ENCODE data around the gene LRP5. TPM values are rescaled to one million over a fixed set of nuclear protein-coding genes. Genes with fewer than 3 reads are reported as not detected.
"Not testable (repeated sequence)": the region's sequence is repeated elsewhere in the genome, so short reads cannot be mapped to it uniquely, and the experiment has no call there.

The LRP5 gene
- total RNA-seq, 2 donors from 2014 or later: 34.6 to 60.9 TPM

GRCh38 chr11:68449951-68450350 is 137.6 kb downstream of the LRP5 start:
- no peak overlapping the region for H3K4me3 ChIP-seq
- no peaks in the 10 kb centered on the region for H3K9me3 ChIP-seq
- H3K36me3 ChIP-seq: peaks cover 7% of the 10 kb centered on the region
- DNase-seq (ENCODE audit: low spot score): no peak
- no peak for TF ChIP-seq CTCF (IDR thresholded peaks at IDR 0.05)
- no peaks in the 10 kb centered on the region for H3K4me1 ChIP-seq
- no peak overlapping the region for H3K27ac ChIP-seq
- no peaks in the 10 kb centered on the region for H3K27me3 ChIP-seq

DNA sequence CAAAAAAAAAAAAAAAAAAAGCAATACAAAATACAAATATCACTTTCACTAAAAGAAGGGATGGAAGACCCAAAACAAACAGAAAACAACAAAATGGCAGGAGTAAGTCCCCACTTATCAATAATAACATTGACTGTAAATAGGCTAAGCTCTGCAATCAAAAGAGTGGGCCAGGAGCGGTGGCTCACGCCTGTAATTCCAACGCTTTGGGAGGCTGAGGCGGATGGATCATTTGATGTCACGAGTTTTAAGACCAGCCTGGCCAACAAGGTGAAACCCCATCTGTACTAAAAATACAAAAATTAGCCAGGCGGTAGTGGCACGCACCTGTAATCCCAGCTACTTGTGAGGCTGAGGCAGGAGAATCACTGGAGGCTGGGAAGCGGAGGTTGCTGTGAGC is 138.3 kb downstream of the LRP5 start:
- Histone ChIP-seq H3K27ac (no peak overlapping the region), H3K4me3 (no peak overlapping the region), H3K36me3 (peaks cover 7% of the 10 kb centered on the region), H3K4me1 (no peaks in the 10 kb centered on the region), H3K9me3 (no peaks in the 10 kb centered on the region), H3K27me3 (no peaks in the 10 kb centered on the region)
- no peak for DNase-seq (ENCODE audit: low spot score)
- TF ChIP-seq CTCF (IDR thresholded peaks at IDR 0.05): no peak

- no peak for DNase-seq (ENCODE audit: low spot score)
- no peak for TF ChIP-seq CTCF (IDR thresholded peaks at IDR 0.05)
- H3K27me3 ChIP-seq: no peaks in the 10 kb centered on the region
- peaks cover 0 to 3% of the 10 kb centered on the region in 2 donors for H3K4me1 ChIP-seq
- H3K9me3 ChIP-seq: no peaks in the 10 kb centered on the region
- H3K27ac ChIP-seq: no peak overlapping the region
- no peaks in the 10 kb centered on the region for H3K36me3 ChIP-seq
- H3K4me3 ChIP-seq: no peak overlapping the region
These were observed 142.4 kb downstream of the LRP5 start for GRCh38 chr11:68454767-68455166.

GRCh38 chr11:68455485-68455884 is 143.1 kb downstream of the LRP5 start:
- Histone ChIP-seq H3K27ac (no peak overlapping the region), H3K27me3 (no peaks in the 10 kb centered on the region), H3K4me1 (peaks cover 0 to 6% of the 10 kb centered on the region in 2 donors), H3K36me3 (no peaks in the 10 kb centered on the region), H3K4me3 (no peak overlapping the region), H3K9me3 (no peaks in the 10 kb centered on the region)
- no peak for DNase-seq (ENCODE audit: low spot score)
- no peak for TF ChIP-seq CTCF (IDR thresholded peaks at IDR 0.05)

DNA sequence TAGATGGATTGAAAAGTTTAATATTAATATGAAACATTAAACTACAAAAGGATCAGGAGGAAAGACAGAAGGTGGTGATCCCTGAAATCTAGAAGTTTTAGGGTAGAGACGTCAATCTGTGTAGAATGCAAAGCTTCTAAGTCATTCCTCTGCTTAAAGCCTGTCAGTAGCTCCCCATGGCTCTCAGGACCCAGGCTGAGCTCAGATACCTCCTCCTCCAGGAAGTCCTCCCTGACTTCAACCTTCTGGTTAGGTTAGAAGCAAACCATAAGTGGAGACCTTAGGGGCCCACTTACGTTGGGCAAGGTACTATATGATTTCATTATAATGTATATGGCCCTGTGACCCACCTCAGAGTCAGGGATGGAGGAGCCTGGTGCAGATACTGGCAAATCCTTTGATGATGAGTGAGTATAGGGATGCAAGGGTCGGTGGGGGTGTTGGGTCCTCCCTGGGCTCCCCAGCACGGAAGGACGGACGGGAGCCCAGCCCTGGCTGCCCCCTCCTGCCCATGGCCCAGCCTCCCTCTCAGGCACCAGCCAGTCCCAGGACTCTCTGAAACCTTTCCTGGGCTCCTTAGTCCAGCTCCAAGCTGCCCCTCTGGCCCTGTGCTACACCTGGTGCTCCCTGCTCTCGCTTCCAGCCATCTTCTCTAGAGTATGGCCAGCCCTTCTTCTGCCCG is 145.0 kb downstream of the LRP5 start:
- no peak for DNase-seq (ENCODE audit: low spot score)
- Histone ChIP-seq H3K9me3 (no peaks in the 10 kb centered on the region), H3K4me1 (peaks cover 0 to 15% of the 10 kb centered on the region in 2 donors), H3K27me3 (no peaks in the 10 kb centered on the region), H3K4me3 (no peak overlapping the region), H3K36me3 (no peaks in the 10 kb centered on the region), H3K27ac (no peak overlapping the region)
- no peak for TF ChIP-seq CTCF (IDR thresholded peaks at IDR 0.05)

GRCh38 chr11:68457898-68458249 is 145.5 kb downstream of the LRP5 start:
- no peak overlapping the region for H3K4me3 ChIP-seq
- H3K27ac ChIP-seq: no peak overlapping the region
- TF ChIP-seq CTCF (IDR thresholded peaks at IDR 0.05): no peak
- H3K4me1 ChIP-seq: peaks cover 0 to 20% of the 10 kb centered on the region in 2 donors
- no peak for DNase-seq (ENCODE audit: low spot score)
- no peaks in the 10 kb centered on the region for H3K9me3 ChIP-seq
- H3K27me3 ChIP-seq: no peaks in the 10 kb centered on the region
- H3K36me3 ChIP-seq: no peaks in the 10 kb centered on the region

GRCh38 chr11:68458340-68458739 is 145.9 kb downstream of the LRP5 start:
- H3K27me3 ChIP-seq: not testable (repeated sequence)

More at GRCh38 chr11:68458340-68458739, 145.9 kb downstream of the LRP5 start:
- not testable (repeated sequence) for DNase-seq (ENCODE audit: low spot score); H3K27ac ChIP-seq; H3K36me3 ChIP-seq; H3K9me3 ChIP-seq; H3K4me3 ChIP-seq
- H3K4me1 ChIP-seq: peaks cover 0 to 24% of the 10 kb centered on the region in 2 donors

All from right atrium auricular region (tissue), 2 donors.